Retinal pigment epithelial cell (primary cell): Measurements from ENCODE around the gene GSDMA.
A peak's percentile ranks its signal among the peaks of the same experiment; 100 is the strongest.

ENCODE experiments used
- DNase-seq: peaks from one replicate; pipeline ENCODE4 v3.0.0-alpha.2; 2010; ENCODE audit warnings: low read depth
- H3K4me3 ChIP-seq: 2 replicates; pipeline ENCODE4 v1.5.1; 2011; ENCODE audit warnings: mild to moderate bottlenecking, low read length, control low read depth, moderate library complexity
- CTCF ChIP-seq: conservative IDR thresholded peaks from 2 replicates; pipeline ENCODE4 v1.5.1; 2011; ENCODE audit warnings: low read depth, low read length, control low read depth, inconsistent platforms

The GSDMA gene

GRCh38 chr17:39926135-39926587, 36.6 kb upstream of the GSDMA start:
- DNase-seq: no peak
- peak overlapping the region; percentile 84 for H3K4me3 ChIP-seq
- no peak for TF ChIP-seq CTCF

- H3K4me3 ChIP-seq: peak overlapping the region; percentile 84
- DNase-seq: no peak
- TF ChIP-seq CTCF: no peak
Measured at GRCh38 chr17:39926588-39927100, 36.2 kb upstream of the GSDMA start.

- peak within 1 kb of the TSS; percentile 84 for H3K4me3 ChIP-seq
- DNase-seq: peak; percentile 63
- no peak for TF ChIP-seq CTCF
Measured at GRCh38 chr17:39927101-39927928, 35.5 kb upstream of the GSDMA start, which contains the start of the genes LRRC3C and ORMDL3. Gene LRRC3C (plus strand): TSS chr17:39927732. CDS start chr17:39941524, 13,792 bp downstream. Gene ORMDL3 (minus strand): TSS chr17:39927601. CDS start chr17:39924203, 3,398 bp downstream.

GRCh38 chr17:39927929-39928857, 34.6 kb upstream of the GSDMA start:
- no peak for TF ChIP-seq CTCF
- DNase-seq: no peak
- peak overlapping the region; percentile 49 for H3K4me3 ChIP-seq

GRCh38 chr17:39928858-39929645, 33.8 kb upstream of the GSDMA start:
- no peak for TF ChIP-seq CTCF
- peak; percentile 81 for DNase-seq
- H3K4me3 ChIP-seq: no peak overlapping the region
